ENCODE data around the gene CCDC82.

CCDC82 gene

GRCh38 chr11:96322775-96323641 lies 66.7 kb downstream of the CCDC82 start:
- TF ChIP-seq CTCF (IDR thresholded peaks at IDR 0.05; ENCODE audit: low read depth, low read length) = no peak
- H3K4me3 ChIP-seq (replicated peaks in 1 of 2; ENCODE audit: low read depth in 2 of 2, low read length in 2 of 2) = no peak overlapping the region
- DNase-seq (ENCODE audit: low read depth in 2 of 2) = no peak

DNA sequence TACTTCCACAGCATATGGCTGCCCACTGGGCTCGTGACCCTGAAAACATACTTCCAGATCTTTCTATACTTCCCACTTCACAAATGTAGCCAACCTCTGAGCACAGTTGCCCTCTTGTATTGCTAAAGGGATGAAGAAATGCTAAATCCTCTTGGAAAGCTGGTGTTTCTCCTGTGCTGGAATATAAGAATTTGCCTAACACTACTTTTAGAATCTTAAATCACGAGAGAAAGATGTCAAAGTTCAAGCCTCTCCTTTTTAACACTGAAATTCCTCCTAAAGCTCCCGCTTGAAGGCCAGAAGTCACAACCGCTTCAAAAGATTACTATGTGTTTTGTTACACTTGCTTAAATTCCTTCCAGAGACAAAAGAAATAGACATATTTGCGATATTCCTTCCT lies 68.6 kb downstream of the CCDC82 start:
- DNase-seq (ENCODE audit: low read depth in 2 of 2) = no peak
- no peak overlapping the region for H3K4me3 ChIP-seq (replicated peaks in 1 of 2; ENCODE audit: low read depth in 2 of 2, low read length in 2 of 2)
- no peak for TF ChIP-seq CTCF (IDR thresholded peaks at IDR 0.05; ENCODE audit: low read depth, low read length)

DNA sequence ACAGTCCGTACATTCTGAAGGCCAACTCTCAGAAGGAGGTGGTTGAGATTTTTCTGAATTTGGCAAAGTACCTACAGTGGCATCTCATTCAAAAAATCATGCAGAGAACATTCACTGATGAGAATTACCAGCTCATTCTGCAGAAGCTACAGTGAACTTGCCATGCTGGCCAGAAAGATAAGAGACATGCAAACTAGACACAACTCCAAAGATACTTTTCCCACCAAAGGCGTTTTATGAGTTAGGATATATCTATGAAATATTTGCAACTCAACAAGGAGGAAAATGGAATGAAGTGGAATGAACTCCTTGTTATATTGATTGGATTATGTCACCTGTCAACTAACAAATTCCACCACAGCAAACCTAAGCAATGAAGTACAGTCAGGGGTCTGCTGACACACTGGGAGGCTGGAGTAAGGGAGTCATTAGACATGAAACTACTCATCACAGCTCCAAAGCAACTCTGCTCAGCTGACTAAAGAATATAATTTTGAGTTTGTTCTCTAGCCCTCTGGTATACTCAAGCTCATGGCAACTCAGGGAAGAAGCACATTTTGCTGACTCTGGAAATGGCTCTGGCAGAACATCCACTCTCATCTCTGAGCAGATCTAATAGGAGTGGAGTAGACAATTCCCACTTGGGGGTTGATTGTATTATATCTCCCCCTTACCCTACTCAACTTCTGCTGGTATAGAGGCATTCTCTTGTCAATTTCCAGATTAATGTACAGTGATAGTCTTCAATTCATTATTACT lies 69.6 kb downstream of the CCDC82 start:
- no peak overlapping the region for H3K4me3 ChIP-seq (replicated peaks in 1 of 2; ENCODE audit: low read depth in 2 of 2, low read length in 2 of 2)
- no peak for TF ChIP-seq CTCF (IDR thresholded peaks at IDR 0.05; ENCODE audit: low read depth, low read length)
- DNase-seq (ENCODE audit: low read depth in 2 of 2) = no peak

DNA sequence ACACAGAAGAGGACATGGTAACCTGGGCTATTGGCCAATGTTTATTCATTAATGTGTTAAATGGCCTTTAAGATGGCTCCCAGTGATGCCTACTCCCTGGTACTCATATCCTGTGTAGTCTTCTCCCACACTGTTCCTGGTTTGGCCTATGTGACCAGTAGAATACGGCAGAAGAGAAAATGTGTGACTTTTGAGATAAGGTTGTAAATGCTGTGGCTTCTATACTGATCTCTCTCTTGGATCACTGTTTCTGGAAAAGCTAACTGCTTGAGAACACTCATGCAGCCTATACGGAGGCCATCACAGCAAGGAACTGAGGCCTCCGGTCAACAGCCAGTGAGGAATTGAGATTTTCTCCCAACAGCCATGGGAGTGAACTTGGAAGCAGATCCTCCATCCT lies 70.9 kb downstream of the CCDC82 start:
- H3K4me3 ChIP-seq (replicated peaks in 1 of 2; ENCODE audit: low read depth in 2 of 2, low read length in 2 of 2) = no peak overlapping the region
- no peak for DNase-seq (ENCODE audit: low read depth in 2 of 2)
- no peak for TF ChIP-seq CTCF (IDR thresholded peaks at IDR 0.05; ENCODE audit: low read depth, low read length)

DNA sequence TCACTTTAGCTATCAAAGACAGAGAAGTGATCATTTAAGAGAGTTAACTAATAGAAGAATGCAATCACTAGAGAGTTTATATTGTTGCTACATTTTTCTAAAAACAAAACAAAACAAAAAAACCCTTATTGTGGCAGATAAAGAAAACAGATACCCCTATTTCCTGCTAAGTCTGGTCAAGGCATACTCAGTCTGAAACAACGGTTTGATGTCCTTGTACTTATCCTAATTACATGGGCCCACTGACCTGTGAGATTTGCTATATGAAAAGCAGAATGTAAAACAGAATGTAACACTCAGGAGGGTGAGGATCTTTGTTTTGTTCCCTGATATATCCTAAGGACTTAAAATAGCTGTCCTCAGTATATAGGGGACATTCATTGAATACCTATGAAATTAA lies 71.3 kb downstream of the CCDC82 start:
- no peak overlapping the region for H3K4me3 ChIP-seq (replicated peaks in 1 of 2; ENCODE audit: low read depth in 2 of 2, low read length in 2 of 2)
- no peak for TF ChIP-seq CTCF (IDR thresholded peaks at IDR 0.05; ENCODE audit: low read depth, low read length)
- DNase-seq (ENCODE audit: low read depth in 2 of 2) = no peak

- no peak overlapping the region for H3K4me3 ChIP-seq (replicated peaks in 1 of 2; ENCODE audit: low read depth in 2 of 2, low read length in 2 of 2)
- DNase-seq (ENCODE audit: low read depth in 2 of 2) = no peak
- TF ChIP-seq CTCF (IDR thresholded peaks at IDR 0.05; ENCODE audit: low read depth, low read length) = no peak
Measured at GRCh38 chr11:96317985-96318384, 71.7 kb downstream of the CCDC82 start.
